A673 (cell line): Measurements from ENCODE around the gene SIK2.

Experiments used
- CTCF ChIP-seq: fragments of 300-800, 200-600 bp; sonication (generic); conservative IDR thresholded peaks from 2 replicates; pipeline ENCODE4 v1.5.1; 2017; ENCODE audit warnings: low read depth, mild to moderate bottlenecking, antibody characterized with exemption, low read length, moderate library complexity, mixed read lengths
- EZH2 ChIP-seq: fragments of 200-600 bp; sonication (generic); IDR thresholded peaks from 2 replicates; pipeline ENCODE4 v1.6.1; 2017; ENCODE audit warnings: borderline replicate concordance, low read depth, mild to moderate bottlenecking, mixed read lengths, antibody characterized with exemption, low read length; ENCODE audit not compliant: poor library complexity, severe bottlenecking

- TF ChIP-seq CTCF (no peak), EZH2 (no peak)
These were observed 121.3 kb downstream of the SIK2 start for GRCh38 chr11:111723595-111723994.
